ENCODE measurements around the gene H3-3A.

H3-3A gene

DNA sequence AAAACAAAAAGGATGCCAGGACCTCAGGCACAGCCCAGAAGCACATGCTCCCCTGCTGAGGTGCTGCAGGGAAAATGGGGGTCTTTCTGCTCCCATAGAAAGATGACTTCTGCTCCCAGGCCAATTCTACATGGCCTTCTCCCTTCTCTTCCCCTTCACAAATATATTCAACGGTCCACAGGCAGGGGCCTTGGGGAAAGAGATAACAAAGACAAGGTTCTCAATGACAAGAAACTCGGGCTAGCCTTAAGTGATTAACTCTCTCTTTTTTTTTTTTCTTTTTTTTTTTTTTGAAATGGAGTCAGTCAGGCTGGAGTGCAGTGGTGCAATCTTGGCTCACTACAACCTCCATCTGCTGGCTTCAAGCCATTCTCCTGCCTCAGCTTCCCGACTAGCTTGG, 54.2 kb downstream of the H3-3A start:
- no peak for DNase-seq

DNA sequence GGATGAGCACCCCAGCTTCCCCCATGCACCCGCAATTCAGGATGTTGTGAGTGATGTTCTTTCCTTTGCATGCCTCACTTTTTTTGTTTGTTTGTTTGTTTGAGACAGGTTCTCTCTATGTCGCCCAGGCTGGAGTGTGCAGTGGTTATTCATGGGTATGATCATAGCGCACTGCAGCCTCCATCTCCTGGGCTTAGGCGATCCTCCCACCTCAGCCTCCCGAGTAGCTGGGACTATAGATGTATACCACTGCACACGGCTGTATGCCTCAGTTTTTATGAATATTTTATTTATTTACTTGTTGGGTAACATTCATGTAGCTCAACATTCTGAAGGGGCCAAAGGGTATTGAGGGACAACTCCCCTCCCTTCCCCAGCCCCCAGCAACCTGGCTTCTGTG, 54.8 kb downstream of the H3-3A start:
- DNase-seq = no peak

- no peak for DNase-seq
These were observed 55.8 kb downstream of the H3-3A start for GRCh38 chr1:226118357-226118756.

- no peak for DNase-seq
These were observed 56.7 kb downstream of the H3-3A start for GRCh38 chr1:226119169-226119568.

GRCh38 chr1:226120398-226120797, 57.9 kb downstream of the H3-3A start:
- no peak for DNase-seq

DNA sequence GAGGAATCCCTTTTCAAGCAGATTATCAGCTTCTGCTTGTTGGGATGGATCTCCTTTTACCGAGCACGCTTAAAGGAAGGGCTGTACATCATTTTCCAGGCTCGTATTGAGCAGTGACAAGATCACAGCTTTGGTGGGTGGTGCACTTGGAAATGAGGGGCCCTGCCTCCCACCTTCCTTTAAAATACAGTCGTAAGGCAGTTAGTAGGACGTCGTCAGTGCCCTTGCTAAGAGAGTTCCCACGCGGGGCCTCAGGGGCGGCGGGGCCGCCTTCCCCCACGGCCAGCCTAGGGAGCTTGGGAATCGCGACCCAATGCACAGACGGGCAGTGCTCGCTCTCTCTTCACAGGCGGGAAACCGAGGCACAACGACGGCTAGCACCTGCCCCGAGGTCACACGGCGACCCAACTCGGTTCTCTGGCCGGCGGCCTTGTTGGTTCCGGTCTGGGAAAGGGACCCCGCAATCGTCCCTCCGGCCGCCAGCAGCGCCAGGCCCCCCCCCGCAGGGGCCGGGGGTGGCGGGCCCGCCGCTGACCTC, 58.6 kb downstream of the H3-3A start:
- no peak for DNase-seq

All from NCI-H1105 treated with DMSO at 0.1 percent for 48 hours (cell line).